Measurements from ENCODE around the gene ADNP. TPM values are rescaled to one million over a fixed set of nuclear protein-coding genes. Genes with fewer than 3 reads are reported as not detected.

The ADNP gene
- total RNA-seq, 4 donors from 2014 or later, result 58.9 to 77.1 (median 72.6) TPM

GRCh38 chr20:50858525-50858924 lies 72.7 kb downstream of the ADNP start:
- Histone ChIP-seq H3K36me3 (no peaks in the 10 kb centered on the region), H3K4me1 (peaks cover 22% of the 10 kb centered on the region), H3K27ac (no peak overlapping the region), H3K27me3 (peaks cover 6% of the 10 kb centered on the region), H3K4me3 (no peak overlapping the region), H3K9me3 (no peaks in the 10 kb centered on the region)
- no peak for TF ChIP-seq EP300 (IDR thresholded peaks at IDR 0.05)
- no peak for TF ChIP-seq CTCF (IDR thresholded peaks at IDR 0.05)
- TF ChIP-seq POLR2AphosphoS5 (IDR thresholded peaks at IDR 0.05), result no peak
- no peak for TF ChIP-seq POLR2A (IDR thresholded peaks at IDR 0.05)
- no peak for DNase-seq (ENCODE audit: low spot score in 2 of 2)
- 93% methylated on average over 5 of the region's 5 CpGs for WGBS

GRCh38 chr20:50857348-50857747 lies 73.9 kb downstream of the ADNP start:
- Histone ChIP-seq H3K27ac (no peak overlapping the region), H3K9me3 (no peaks in the 10 kb centered on the region), H3K27me3 (peaks cover 6% of the 10 kb centered on the region), H3K36me3 (no peaks in the 10 kb centered on the region), H3K4me1 (peaks cover 22% of the 10 kb centered on the region), H3K4me3 (no peak overlapping the region)
- TF ChIP-seq EP300 (IDR thresholded peaks at IDR 0.05), result no peak
- no peak for TF ChIP-seq CTCF (IDR thresholded peaks at IDR 0.05)
- TF ChIP-seq POLR2A (IDR thresholded peaks at IDR 0.05), result no peak
- no peak for TF ChIP-seq POLR2AphosphoS5 (IDR thresholded peaks at IDR 0.05)
- DNase-seq (ENCODE audit: low spot score in 2 of 2), result no peak
- WGBS, result 95% methylated on average over 7 of the region's 7 CpGs

GRCh38 chr20:50856475-50857041 lies 74.7 kb downstream of the ADNP start:
- no peak for DNase-seq (ENCODE audit: low spot score in 2 of 2)
- peaks cover 22% of the 10 kb centered on the region for H3K4me1 ChIP-seq
- H3K27me3 ChIP-seq, result peaks cover 6% of the 10 kb centered on the region
- H3K9me3 ChIP-seq, result no peaks in the 10 kb centered on the region
- no peak overlapping the region for H3K27ac ChIP-seq
- no peaks in the 10 kb centered on the region for H3K36me3 ChIP-seq
- no peak overlapping the region for H3K4me3 ChIP-seq
- 88% methylated on average over 4 of the region's 5 CpGs for WGBS
- no peak for TF ChIP-seq POLR2A (IDR thresholded peaks at IDR 0.05)
- no peak for TF ChIP-seq POLR2AphosphoS5 (IDR thresholded peaks at IDR 0.05)
- TF ChIP-seq EP300 (IDR thresholded peaks at IDR 0.05), result no peak
- no peak for TF ChIP-seq CTCF (IDR thresholded peaks at IDR 0.05)

DNA sequence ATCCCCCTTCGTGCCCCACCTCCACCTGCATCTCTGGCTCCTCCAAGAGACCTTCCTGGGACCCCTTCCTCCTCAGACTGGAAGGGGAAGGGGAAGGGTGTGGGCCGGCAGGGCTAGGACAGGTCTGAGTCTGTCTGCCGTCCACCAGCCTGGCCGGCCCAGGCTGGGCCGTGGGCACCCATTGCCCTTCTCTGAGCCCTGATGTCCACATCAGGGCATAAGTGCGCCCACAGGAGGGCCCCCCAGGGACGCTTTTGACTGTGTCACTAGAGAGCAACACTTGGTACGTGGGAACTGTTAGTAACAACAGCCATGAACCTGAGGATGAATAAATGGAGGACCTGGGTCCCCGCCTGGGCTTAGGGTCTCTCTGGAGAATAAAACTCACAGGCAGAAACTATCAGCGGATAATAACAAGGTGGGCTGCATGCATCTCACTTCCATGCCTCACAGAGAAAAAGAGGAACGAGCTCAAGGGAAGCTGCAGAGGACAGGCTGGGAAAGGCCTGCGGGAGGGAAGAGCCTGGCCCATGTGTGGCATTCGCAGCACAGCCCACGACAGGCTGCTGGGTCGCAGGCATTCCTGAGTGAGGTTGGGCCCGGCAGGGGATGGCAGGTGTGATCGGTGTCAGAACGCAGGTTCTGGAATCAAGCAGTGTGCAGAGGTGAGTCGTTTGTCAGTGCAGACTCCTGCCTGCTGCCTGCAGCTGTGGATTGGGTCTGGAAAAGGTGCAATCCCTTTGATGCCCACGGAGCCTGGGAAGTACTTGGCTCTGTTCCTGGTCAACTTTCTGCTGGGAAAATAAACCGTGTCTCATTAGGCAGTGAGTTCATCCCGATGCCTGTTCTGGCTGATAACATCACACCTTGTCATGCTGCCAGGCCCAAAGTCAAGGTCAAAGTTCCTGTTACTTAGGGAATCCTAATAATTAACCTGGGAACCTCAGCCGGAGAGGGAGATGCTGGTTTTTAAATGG lies 75.5 kb downstream of the ADNP start:
- DNase-seq (ENCODE audit: low spot score in 2 of 2), result no peak
- peaks cover 6% of the 10 kb centered on the region for H3K27me3 ChIP-seq
- 52% methylated on average over 19 of the region's 23 CpGs for WGBS

DNA sequence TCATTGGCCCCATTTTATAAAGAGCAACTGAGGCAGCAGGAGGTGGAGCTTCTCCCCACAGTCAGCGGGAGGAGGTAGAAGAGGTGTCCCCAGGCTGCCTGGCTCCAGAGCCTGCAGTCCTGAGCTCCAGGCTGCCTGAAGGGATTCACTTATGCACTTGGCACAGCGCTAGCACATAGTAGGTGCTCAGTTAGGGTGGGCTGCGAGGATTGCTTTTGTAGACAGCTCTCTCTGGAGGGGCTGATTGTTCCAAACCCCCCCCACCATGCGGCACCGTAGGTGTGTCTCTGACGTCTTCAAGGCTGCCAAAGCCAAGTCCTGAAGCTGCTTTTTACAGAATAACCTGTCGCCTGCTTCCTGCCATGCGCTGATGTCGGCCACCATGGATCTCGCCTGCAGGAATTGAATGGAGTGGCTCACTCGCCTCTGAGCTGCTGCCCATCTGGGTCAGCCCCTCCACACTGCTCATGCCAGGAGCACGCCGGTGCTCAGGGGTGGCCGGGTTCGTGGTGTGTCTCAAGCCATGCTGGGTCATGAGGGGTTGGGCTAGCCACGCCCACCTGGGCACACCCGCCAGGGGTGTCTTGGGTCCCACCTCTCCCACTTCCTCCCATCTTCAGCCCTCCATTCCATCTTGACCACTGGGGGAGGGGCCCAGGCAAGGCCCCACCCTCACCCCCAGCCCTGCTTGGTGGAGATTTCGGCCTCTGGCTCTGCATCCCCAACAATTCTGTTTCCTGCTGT lies 76.6 kb downstream of the ADNP start:
- DNase-seq (ENCODE audit: low spot score in 2 of 2), result no peak
- TF ChIP-seq CTCF (IDR thresholded peaks at IDR 0.05) (no peak), POLR2A (IDR thresholded peaks at IDR 0.05) (no peak), EP300 (IDR thresholded peaks at IDR 0.05) (no peak), POLR2AphosphoS5 (IDR thresholded peaks at IDR 0.05) (no peak)
- H3K36me3 ChIP-seq, result no peaks in the 10 kb centered on the region
- no peak overlapping the region for H3K27ac ChIP-seq
- H3K4me1 ChIP-seq, result peaks cover 22% of the 10 kb centered on the region
- peaks cover 6% of the 10 kb centered on the region for H3K27me3 ChIP-seq
- WGBS, result 83% methylated on average over 12 of the region's 18 CpGs
- no peak overlapping the region for H3K4me3 ChIP-seq
- H3K9me3 ChIP-seq, result no peaks in the 10 kb centered on the region

More for the DNA sequence above, 75.5 kb downstream of the ADNP start:
- Histone ChIP-seq H3K9me3 (no peaks in the 10 kb centered on the region), H3K4me1 (peaks cover 22% of the 10 kb centered on the region), H3K4me3 (no peak overlapping the region), H3K36me3 (no peaks in the 10 kb centered on the region), H3K27ac (no peak overlapping the region)
- no peak for TF ChIP-seq POLR2AphosphoS5 (IDR thresholded peaks at IDR 0.05)
